ENCODE results near the gene MAPK8IP3.

The MAPK8IP3 gene

GRCh38 chr16:1705688-1706385 lies at the start of gene MAPK8IP3:
MAPK8IP3 (plus strand) TSS chr16:1706195; CDS start chr16:1706340, 145 bp downstream.
- DNase-seq (ENCODE audit: low spot score), result peak; percentile 98

GRCh38 chr16:1656808-1657617 lies 49.0 kb upstream of the MAPK8IP3 start:
- no peak for DNase-seq (ENCODE audit: low spot score)

- no peak for DNase-seq (ENCODE audit: low spot score)
Measured at GRCh38 chr16:1657841-1658240, 48.2 kb upstream of the MAPK8IP3 start.

- DNase-seq (ENCODE audit: low spot score), result no peak
Measured at GRCh38 chr16:1659031-1659430, 47.0 kb upstream of the MAPK8IP3 start.

- no peak for DNase-seq (ENCODE audit: low spot score)
Measured at GRCh38 chr16:1661826-1662225, 44.2 kb upstream of the MAPK8IP3 start.

GRCh38 chr16:1662543-1662942 lies 43.5 kb upstream of the MAPK8IP3 start:
- no peak for DNase-seq (ENCODE audit: low spot score)

GRCh38 chr16:1665829-1666228 lies 40.2 kb upstream of the MAPK8IP3 start:
- DNase-seq (ENCODE audit: low spot score), result no peak

GRCh38 chr16:1666316-1666715 lies 39.7 kb upstream of the MAPK8IP3 start:
- DNase-seq (ENCODE audit: low spot score), result no peak

GRCh38 chr16:1667271-1667670 lies 38.7 kb upstream of the MAPK8IP3 start:
- DNase-seq (ENCODE audit: low spot score), result no peak

GRCh38 chr16:1667916-1668315 lies 38.1 kb upstream of the MAPK8IP3 start:
- DNase-seq (ENCODE audit: low spot score), result no peak

GRCh38 chr16:1668612-1669319 lies 37.2 kb upstream of the MAPK8IP3 start:
- DNase-seq (ENCODE audit: low spot score), result no peak

- no peak for DNase-seq (ENCODE audit: low spot score)
Measured at GRCh38 chr16:1669698-1670097, 36.3 kb upstream of the MAPK8IP3 start.

- DNase-seq (ENCODE audit: low spot score), result no peak
Measured at GRCh38 chr16:1670371-1670770, 35.6 kb upstream of the MAPK8IP3 start.

GRCh38 chr16:1670866-1671265 lies 35.1 kb upstream of the MAPK8IP3 start:
- no peak for DNase-seq (ENCODE audit: low spot score)

GRCh38 chr16:1673424-1674151 lies 32.4 kb upstream of the MAPK8IP3 start:
- DNase-seq (ENCODE audit: low spot score), result no peak

- no peak for DNase-seq (ENCODE audit: low spot score)
Measured at GRCh38 chr16:1674306-1674705, 31.7 kb upstream of the MAPK8IP3 start.

GRCh38 chr16:1674751-1675664 lies 31.0 kb upstream of the MAPK8IP3 start:
- DNase-seq (ENCODE audit: low spot score), result peak; percentile 76

- DNase-seq (ENCODE audit: low spot score), result no peak
Measured at GRCh38 chr16:1676661-1677060, 29.3 kb upstream of the MAPK8IP3 start.

- DNase-seq (ENCODE audit: low spot score), result no peak
Measured at GRCh38 chr16:1677339-1677738, 28.7 kb upstream of the MAPK8IP3 start.

GRCh38 chr16:1677942-1678499 lies 28.0 kb upstream of the MAPK8IP3 start, which contains the start of gene JPT2:
JPT2 (plus strand) TSS chr16:1678279; CDS start chr16:1678313, 34 bp downstream.
- peak; percentile 99 for DNase-seq (ENCODE audit: low spot score)

All from AG20443 (cell line).